H54 (cell line): ENCODE data around the gene OPN4.

ENCODE experiments used
- DNase-seq: peaks from one replicate; pipeline ENCODE4 v3.0.0; 2011; ENCODE audit warnings: low spot score, mixed read lengths; ENCODE audit not compliant: insufficient read length
- FAIRE-seq: peaks from 3 replicates; lab custom pipeline; 2011; peaks lifted over from hg19 to GRCh38; lab: Jason Lieb, UNC
- POLR2A ChIP-seq: IDR thresholded peaks from 2 replicates; pipeline ENCODE4 v1.6.1; 2011; ENCODE audit warnings: low read depth, mild to moderate bottlenecking, low read length

The OPN4 gene

DNA sequence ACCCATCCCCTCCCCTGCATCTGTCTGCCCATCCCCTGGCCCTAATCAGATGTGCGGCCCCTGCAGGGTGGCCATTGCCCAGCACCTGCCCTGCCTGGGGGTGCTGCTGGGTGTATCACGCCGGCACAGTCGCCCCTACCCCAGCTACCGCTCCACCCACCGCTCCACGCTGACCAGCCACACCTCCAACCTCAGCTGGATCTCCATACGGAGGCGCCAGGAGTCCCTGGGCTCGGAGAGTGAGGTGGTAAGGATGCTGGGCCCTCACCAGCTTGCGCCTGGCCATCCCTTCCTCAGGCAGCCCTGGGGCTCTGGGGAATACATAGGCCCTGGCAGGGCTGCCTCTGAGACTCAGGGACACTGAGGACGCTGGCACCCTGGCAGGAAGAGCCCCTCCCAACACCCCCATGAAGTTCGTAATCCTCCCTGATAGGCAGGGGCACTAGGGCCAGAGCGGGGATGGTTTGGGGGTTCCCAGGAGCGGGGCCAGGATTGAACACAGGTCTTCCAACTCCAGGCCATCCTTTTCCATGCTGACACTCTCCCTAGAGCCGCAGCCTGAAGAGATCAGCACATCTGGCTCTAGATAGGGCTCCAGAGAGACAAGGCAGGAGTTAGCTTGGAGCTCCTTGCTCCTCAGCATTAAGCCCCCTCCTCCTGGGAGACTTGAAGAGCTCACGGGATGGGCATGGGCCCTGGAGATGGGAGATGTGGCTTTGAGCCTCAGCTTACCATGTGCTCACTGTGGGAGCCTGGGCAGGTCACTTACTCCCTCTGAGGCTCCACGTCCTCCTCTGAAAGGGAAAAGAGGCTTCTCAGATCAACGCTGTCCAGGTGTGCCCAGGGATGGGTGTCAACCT is 8.1 kb downstream of the OPN4 start:
- no peak for TF ChIP-seq POLR2A
- FAIRE-seq (no peak), DNase-seq (no peak)

GRCh38 chr10:86663046-86663345 is 8.6 kb downstream of the OPN4 start:
- TF ChIP-seq POLR2A: no peak
- no peak for FAIRE-seq
- DNase-seq: no peak

- FAIRE-seq: no peak
- no peak for TF ChIP-seq POLR2A
- no peak for DNase-seq
Observed at GRCh38 chr10:86663576-86664339, 9.4 kb downstream of the OPN4 start.

DNA sequence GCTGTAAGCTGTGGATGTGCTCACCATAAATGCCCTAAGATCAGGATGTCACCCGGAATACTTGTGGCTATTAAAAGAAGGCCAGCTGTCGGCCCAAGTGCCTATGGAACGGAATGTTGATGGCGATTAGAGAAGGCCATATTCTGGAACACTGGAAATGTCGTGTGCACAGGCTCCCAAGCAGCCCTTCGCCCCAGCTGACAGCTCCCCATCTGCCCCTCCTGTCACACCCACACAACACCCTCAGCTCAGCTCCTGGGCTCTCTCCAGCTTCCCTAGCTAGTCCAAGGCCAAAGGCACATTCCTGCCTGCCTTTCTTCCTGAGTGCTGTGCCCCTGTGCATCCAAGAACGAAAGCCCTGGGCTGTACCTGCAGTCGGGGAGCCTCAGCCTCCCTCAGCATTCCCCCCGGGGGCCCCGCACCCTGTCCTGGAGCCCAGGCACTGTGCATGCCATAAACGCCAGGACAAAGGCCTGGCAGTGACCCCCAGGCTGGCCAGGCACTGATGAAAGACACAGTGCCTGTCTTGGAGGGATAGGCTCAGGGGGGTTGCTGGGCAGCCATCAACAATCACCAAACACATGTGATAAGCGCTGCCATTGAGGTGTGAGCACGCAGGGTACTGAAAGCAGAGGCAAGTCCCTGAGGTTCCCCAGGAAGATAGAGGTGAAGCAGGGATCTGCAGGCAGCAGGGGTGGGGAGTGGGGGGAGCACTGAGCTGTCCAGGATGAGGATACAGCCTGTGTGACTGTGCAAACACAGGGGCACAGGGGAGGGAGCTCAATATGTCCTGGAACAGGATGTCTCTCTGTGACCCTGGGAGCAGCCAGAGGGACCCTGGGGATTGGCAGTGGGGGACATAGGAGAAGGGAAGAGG is 10.2 kb downstream of the OPN4 start:
- TF ChIP-seq POLR2A: no peak
- no peak for DNase-seq
- FAIRE-seq: no peak

DNA sequence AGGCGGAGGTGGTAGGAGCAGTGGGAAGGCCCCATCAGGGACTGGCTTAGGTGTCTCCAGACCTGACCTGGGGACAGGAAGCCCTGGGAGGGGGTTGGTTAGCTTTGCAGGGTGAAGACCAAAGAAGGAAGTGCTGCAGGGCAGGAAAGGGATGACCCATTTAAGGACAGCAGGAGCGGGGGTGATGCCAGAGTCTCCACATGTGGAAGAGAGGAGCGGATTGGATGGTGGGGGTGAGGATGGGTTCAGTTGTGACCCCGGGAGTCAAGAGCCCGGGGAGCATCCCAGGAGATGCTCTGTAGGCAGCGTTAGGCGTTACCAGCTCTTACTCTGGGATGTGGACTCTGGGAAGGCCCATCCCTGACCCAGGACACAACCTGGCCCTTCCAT is 10.9 kb downstream of the OPN4 start:
- no peak for FAIRE-seq
- no peak for TF ChIP-seq POLR2A
- no peak for DNase-seq

DNA sequence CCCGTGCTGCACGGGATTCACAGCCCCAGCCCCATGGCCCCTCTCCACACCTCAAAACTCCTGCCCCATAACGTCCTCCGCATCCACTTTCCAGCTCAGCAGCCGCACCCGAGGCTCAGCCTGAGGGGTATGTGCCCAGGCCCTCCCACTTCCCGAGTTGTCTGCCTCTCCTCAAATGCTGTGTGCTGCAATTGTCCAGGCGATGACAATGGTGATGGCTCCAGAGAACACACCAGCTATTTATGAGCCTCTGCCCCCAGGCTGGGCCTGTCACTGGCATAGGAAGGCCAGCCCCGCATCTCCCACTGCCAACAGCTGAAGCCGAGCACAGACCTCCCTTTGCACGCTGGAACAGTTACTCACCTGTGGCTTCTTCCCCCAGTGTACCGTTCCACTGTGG is 11.5 kb downstream of the OPN4 start:
- no peak for FAIRE-seq
- no peak for TF ChIP-seq POLR2A
- DNase-seq: no peak

DNA sequence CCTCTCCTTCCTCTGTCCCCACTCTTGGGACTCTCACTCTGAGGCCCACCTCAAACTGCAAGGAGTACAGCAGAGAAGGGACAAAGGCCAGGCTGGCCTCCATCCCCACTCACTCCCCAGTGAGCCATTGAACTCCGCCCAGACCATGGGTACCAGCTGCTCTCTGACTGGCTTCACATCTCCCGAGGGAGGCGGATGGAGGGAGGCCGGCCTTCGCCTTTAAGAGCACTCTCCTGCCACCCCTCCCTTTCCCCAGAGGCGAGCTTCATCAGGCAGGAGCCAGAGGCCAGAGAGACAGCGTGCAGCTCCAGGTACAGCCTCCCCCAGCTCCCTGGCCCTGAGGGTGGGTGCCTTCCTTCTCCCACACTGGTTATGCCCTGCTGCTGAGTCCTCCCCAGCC is 12.2 kb downstream of the OPN4 start:
- no peak for DNase-seq
- TF ChIP-seq POLR2A: no peak
- FAIRE-seq: no peak

- no peak for FAIRE-seq
- no peak for TF ChIP-seq POLR2A
Observed at GRCh38 chr10:86667421-86668181, 13.3 kb downstream of the OPN4 start.

DNA sequence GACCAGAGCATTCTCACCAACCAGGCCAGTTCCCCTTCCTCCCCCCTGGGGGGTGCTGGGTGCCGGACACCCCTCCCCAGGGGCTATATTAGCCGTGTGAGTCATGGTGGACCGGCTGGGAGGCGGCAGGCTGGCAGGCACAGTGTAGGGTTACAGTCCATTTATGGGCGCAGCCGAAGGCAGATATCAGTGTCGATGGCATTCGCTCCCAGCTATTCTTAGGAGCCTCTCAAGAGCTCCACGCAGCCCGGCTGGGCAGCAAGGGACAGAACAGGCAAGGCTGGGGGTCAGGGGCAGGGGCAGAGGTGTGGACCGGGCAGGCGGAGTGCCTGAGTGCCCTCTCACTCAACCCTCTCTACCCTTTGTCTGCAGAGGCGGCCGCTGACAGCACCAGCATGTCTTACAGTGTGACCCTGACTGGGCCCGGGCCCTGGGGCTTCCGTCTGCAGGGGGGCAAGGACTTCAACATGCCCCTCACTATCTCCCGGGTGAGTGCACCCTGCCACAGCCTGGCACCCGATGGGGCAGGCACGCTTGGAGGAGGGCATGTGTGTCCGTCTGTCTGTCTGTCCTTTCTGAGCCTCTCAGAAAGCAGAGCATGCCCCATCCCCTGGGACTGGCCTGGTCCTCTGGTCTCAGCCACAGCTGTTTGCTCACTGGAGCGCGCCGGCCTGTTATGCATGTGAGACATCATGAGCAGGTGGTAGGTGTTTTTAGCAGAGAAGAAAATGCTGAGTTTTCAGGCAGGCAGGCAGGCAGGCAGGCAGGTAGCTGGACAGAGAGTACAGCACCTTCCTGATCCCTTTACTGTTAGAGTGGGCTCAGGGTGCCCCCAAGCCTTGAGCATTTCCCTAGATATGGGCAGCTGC is 14.2 kb downstream of the OPN4 start, which contains the start of gene LDB3:
Gene LDB3, plus strand, starts transcription at position 215 of the 869 bp plus-strand sequence. Its CDS starts 181 bp downstream, at position 396.
- no peak for TF ChIP-seq POLR2A
- DNase-seq (peak; percentile 84), FAIRE-seq (peak; percentile 55)

More at GRCh38 chr10:86667421-86668181, 13.3 kb downstream of the OPN4 start:
- no peak for DNase-seq

GRCh38 chr10:86670290-86670811 is 16.0 kb downstream of the OPN4 start:
- DNase-seq (no peak), FAIRE-seq (no peak)
- TF ChIP-seq POLR2A: no peak

GRCh38 chr10:86670876-86671275 is 16.5 kb downstream of the OPN4 start:
- DNase-seq: no peak
- no peak for TF ChIP-seq POLR2A
- no peak for FAIRE-seq

DNA sequence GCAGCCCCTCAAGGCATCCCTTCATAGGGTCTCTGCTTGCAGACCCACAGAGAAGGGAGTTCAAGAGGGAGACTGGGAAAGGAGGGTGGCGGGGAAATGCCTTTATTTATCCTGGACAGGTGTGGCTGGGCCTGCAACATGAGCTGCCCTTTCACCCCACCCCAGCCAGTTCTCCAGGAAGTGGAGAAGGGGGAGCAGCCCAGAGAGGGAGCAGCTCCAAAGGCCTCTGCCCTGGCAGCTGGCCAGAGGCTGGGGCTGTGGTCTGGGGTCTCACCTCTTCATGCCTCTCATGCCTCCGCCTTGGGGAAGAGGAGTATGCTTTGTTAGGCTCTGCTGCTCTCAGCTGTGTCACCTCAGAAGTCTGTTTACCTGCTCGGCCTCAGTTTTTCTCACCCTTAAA is 17.1 kb downstream of the OPN4 start:
- no peak for TF ChIP-seq POLR2A
- DNase-seq: no peak
- no peak for FAIRE-seq
